GM18498 (cell line): ENCODE measurements around the gene ZFP92.

Source experiments
- ATAC-seq: cut with Tn5 transposase; IDR thresholded peaks from one replicate; pipeline ENCODE4 v1.9.1; 2021; ENCODE audit warnings: mild to moderate bottlenecking, moderate library complexity; ENCODE audit not compliant: unreplicated experiment

ZFP92 gene

GRCh38 chrX:153408221-153408721 lies 3.0 kb upstream of the ZFP92 start:
- no peak for ATAC-seq

GRCh38 chrX:153408871-153409351 lies 2.4 kb upstream of the ZFP92 start:
- no peak for ATAC-seq

GRCh38 chrX:153409414-153410101 lies 1.7 kb upstream of the ZFP92 start:
- no peak for ATAC-seq

GRCh38 chrX:153410373-153410772 lies 899 bp upstream of the ZFP92 start:
- ATAC-seq, result no peak

GRCh38 chrX:153410888-153411254 lies 401 bp upstream of the ZFP92 start:
- no peak for ATAC-seq

GRCh38 chrX:153411988-153412574 lies 809 bp downstream of the ZFP92 start:
- ATAC-seq, result no peak

GRCh38 chrX:153412746-153413720 lies 1.8 kb downstream of the ZFP92 start:
- no peak for ATAC-seq

- no peak for ATAC-seq
Measured at GRCh38 chrX:153413731-153414130, 2.5 kb downstream of the ZFP92 start.

- no peak for ATAC-seq
Measured at GRCh38 chrX:153414856-153415510, 3.7 kb downstream of the ZFP92 start.

- ATAC-seq, result no peak
Measured at GRCh38 chrX:153416781-153417450, 5.6 kb downstream of the ZFP92 start.

GRCh38 chrX:153417637-153418036 lies 6.4 kb downstream of the ZFP92 start:
- no peak for ATAC-seq

GRCh38 chrX:153420851-153421599 lies 9.8 kb downstream of the ZFP92 start:
- no peak for ATAC-seq

GRCh38 chrX:153421856-153422255 lies 10.6 kb downstream of the ZFP92 start:
- ATAC-seq, result no peak

- no peak for ATAC-seq
Measured at GRCh38 chrX:153423652-153424051, 12.4 kb downstream of the ZFP92 start.

GRCh38 chrX:153426204-153426603 lies 14.9 kb downstream of the ZFP92 start:
- no peak for ATAC-seq

- no peak for ATAC-seq
Measured at GRCh38 chrX:153430796-153431195, 19.5 kb downstream of the ZFP92 start.

- no peak for ATAC-seq
Measured at GRCh38 chrX:153433161-153433680, 21.9 kb downstream of the ZFP92 start.

GRCh38 chrX:153433781-153434285 lies 22.6 kb downstream of the ZFP92 start:
- no peak for ATAC-seq

GRCh38 chrX:153434801-153435200 lies 23.5 kb downstream of the ZFP92 start:
- ATAC-seq, result no peak
